Panc1 (cell line): ENCODE results near the gene RHOA. TPM values are rescaled to one million over a fixed set of nuclear protein-coding genes. Genes with fewer than 3 reads are reported as not detected.

ENCODE experiments used
- ATAC-seq: fragments of 200-7000 bp; cut with Tn5 transposase; 2 replicates; pipeline ENCODE4 v1.9.1; 2020; ENCODE audit warnings: mild to moderate bottlenecking, moderate library complexity
- BruUV-seq: library from RNA; stranded (reverse); fragments of 400-500 nt; replicated peaks from 2 replicates; lab custom pipeline; 2021; lab: Mats Ljungman, UMichigan
- CTCF ChIA-PET: fragments of 300-600 bp; sonication (Branson Sonifier 250); formaldehyde crosslinking; loops from one replicate; lab custom pipeline; 2022; ENCODE audit warnings: antibody characterized with exemption; lab: Charles Lee
- POLR2A ChIA-PET: fragments of 300-600 bp; sonication (Branson Sonifier 250); formaldehyde crosslinking; loops from one replicate; lab custom pipeline; 2022; ENCODE audit warnings: antibody characterized with exemption; lab: Charles Lee
- DNase-seq: peaks from one replicate; pipeline ENCODE4 v3.0.0-alpha.2; 2010; ENCODE audit warnings: low read depth, low spot score
- H3K27ac ChIP-seq: 2 replicates; pipeline ENCODE4 v1.5.1; 2011; ENCODE audit warnings: mild to moderate bottlenecking, low read length, inconsistent platforms
- H3K27me3 ChIP-seq: fragments of 200-500 bp; sonication (Bioruptor generic); 2 replicates; pipeline ENCODE4 v1.6.0; 2014; ENCODE audit warnings: low read length, inconsistent platforms; ENCODE audit not compliant: control insufficient read depth, insufficient read depth
- H3K36me3 ChIP-seq: fragments of 200-500 bp; sonication (Bioruptor generic); 2 replicates; pipeline ENCODE4 v1.5.1; 2014; ENCODE audit warnings: inconsistent platforms, mild to moderate bottlenecking, low read length, moderate library complexity; ENCODE audit not compliant: control insufficient read depth, insufficient read depth
- H3K4me1 ChIP-seq: 2 replicates; pipeline ENCODE4 v1.5.1; 2011; ENCODE audit warnings: inconsistent platforms, mild to moderate bottlenecking, low read length, moderate library complexity; ENCODE audit not compliant: control insufficient read depth, insufficient read depth
- H3K4me3 ChIP-seq, 2 experiments: 2 replicates each; pipeline ENCODE4 v1.5.1; 2011 to 2012; ENCODE audit warnings: low read depth in 2 of 2, low read length in 2 of 2, mild to moderate bottlenecking in 2 of 2, inconsistent platforms in 1 of 2, moderate library complexity in 1 of 2
- H3K9me3 ChIP-seq: fragments of 200-500 bp; sonication (Bioruptor generic); 2 replicates; pipeline ENCODE4 v1.5.1; 2014; ENCODE audit warnings: low read depth, mild to moderate bottlenecking, inconsistent platforms, low read length, moderate library complexity; ENCODE audit not compliant: control insufficient read depth, insufficient read depth
- CTCF ChIP-seq: fragments of 450-650 bp; IDR thresholded peaks from 2 replicates; pipeline ENCODE4 v1.5.1; 2017; ENCODE audit warnings: mild to moderate bottlenecking
- POLR2AphosphoS5 ChIP-seq: IDR thresholded peaks from 2 replicates; pipeline ENCODE4 v1.6.1; 2012; ENCODE audit warnings: mild to moderate bottlenecking, low read depth, low read length, moderate library complexity
- REST ChIP-seq, 2 experiments: IDR thresholded peaks; 2 replicates each; pipeline ENCODE4 v1.6.1; 2011 to 2012; ENCODE audit warnings: low read depth in 2 of 2, control low read depth in 1 of 2, low read length in 1 of 2, mild to moderate bottlenecking in 1 of 2, moderate library complexity in 1 of 2; ENCODE audit not compliant: insufficient read depth in 1 of 2
- SIN3A ChIP-seq: IDR thresholded peaks from 2 replicates; pipeline ENCODE4 v1.6.1; 2012; ENCODE audit warnings: low read depth, mild to moderate bottlenecking, low read length, moderate library complexity, borderline replicate concordance; ENCODE audit not compliant: insufficient read depth
- TCF7L2 ChIP-seq: IDR thresholded peaks from 2 replicates; pipeline ENCODE4 v1.6.1; 2011; ENCODE audit warnings: mild to moderate bottlenecking, low read depth, low read length, inconsistent platforms
- in situ Hi-C: cut with HindIII; loops from 2 replicates; pipeline ENCODE4 v1.10.0; 2016; ENCODE audit warnings: low sequenced_read_pairs, low pct_unique_long_range_greater_than_20kb
- intact Hi-C: fragments of 100-400 bp; cut with micrococcal nuclease; formaldehyde crosslinking; loops from one replicate; pipeline ENCODE4 v1.10.0; 2022; ENCODE audit not compliant: unreplicated experiment
- total RNA-seq: library from RNA; stranded (reverse); gene quantifications from one replicate; pipeline ENCODE4 v1.2.1, GENCODE V29; 2021; ENCODE audit not compliant: unreplicated experiment

RHOA gene
- total RNA-seq, 1 experiment from 2014 or later: 296 TPM

- ATAC-seq (no peak), DNase-seq (no peak)
- ChIA-PET POLR2A (interaction anchor here (0.6 kb wide), 1 partner anchor 14 kb away, joined by 5 read pairs; no protein-coding TSS in a partner anchor), CTCF (no interaction called here)
- H3K9me3 ChIP-seq: no peaks in the 10 kb centered on the region
- no TSS peak for BruUV-seq
- no peaks in the 10 kb centered on the region for H3K36me3 ChIP-seq
- no peaks in the 10 kb centered on the region for H3K27me3 ChIP-seq
- in situ Hi-C loops (no loop called here), intact Hi-C loops (no loop called here)
- H3K4me1 ChIP-seq: peaks cover 19% of the 10 kb centered on the region
- no peak overlapping the region for H3K4me3 ChIP-seq
- TF ChIP-seq POLR2AphosphoS5: no peak
- TF ChIP-seq SIN3A: no peak
- TF ChIP-seq CTCF: no peak
- TF ChIP-seq TCF7L2: no peak
- TF ChIP-seq REST (IDR thresholded peaks at IDR 0.05; ENCODE audit: insufficient read depth in 1 of 2, low read depth in 2 of 2, low read length in 1 of 2): no peak
- H3K27ac ChIP-seq: no peak overlapping the region
Observed at GRCh38 chr3:49403891-49404290, 7.9 kb downstream of the RHOA start.

- in situ Hi-C loops (no loop called here), intact Hi-C loops (no loop called here)
- Histone ChIP-seq H3K27ac (no peak overlapping the region), H3K27me3 (no peaks in the 10 kb centered on the region), H3K4me3 (no peak overlapping the region), H3K9me3 (no peaks in the 10 kb centered on the region), H3K4me1 (peaks cover 11% of the 10 kb centered on the region), H3K36me3 (no peaks in the 10 kb centered on the region)
- POLR2A ChIA-PET: no interaction called here
- no TSS peak for BruUV-seq
- no peak for TF ChIP-seq REST (IDR thresholded peaks at IDR 0.05; ENCODE audit: insufficient read depth in 1 of 2, low read depth in 2 of 2, low read length in 1 of 2)
- no peak for TF ChIP-seq POLR2AphosphoS5
- TF ChIP-seq CTCF: no peak
- TF ChIP-seq SIN3A: no peak
- no peak for TF ChIP-seq TCF7L2
- DNase-seq: no peak
- CTCF ChIA-PET: no interaction called here
- ATAC-seq: no peak
Observed at GRCh38 chr3:49401766-49402165, 10.0 kb downstream of the RHOA start.
